Activated CD8-positive, alpha-beta memory T cell treated with anti-CD3 and anti-CD28 coated beads, Interleukin-2, amount 10 ng/mL, durations not matched to agents 7 days and 5 days (primary cell): ENCODE results near the gene ARSB. TPM values are rescaled to one million over a fixed set of nuclear protein-coding genes. Genes with fewer than 3 reads are reported as not detected.

Experiments used
- ATAC-seq: fragments of 150-1000 bp; cut with Tn5 transposase; one replicate; pipeline ENCODE4 v1.10.0; 2021; ENCODE audit warnings: moderate library complexity
- CTCF ChIA-PET: fragments of 350-600 bp; sonication (Branson Sonifier 250); formaldehyde crosslinking; loops from one replicate; lab custom pipeline; 2021; ENCODE audit warnings: antibody characterized with exemption; lab: Charles Lee
- DNase-seq: peaks from one replicate; pipeline ENCODE4 v3.0.0-alpha.2; 2020
- H3K27ac Mint-ChIP-seq: one replicate; pipeline ENCODE4 v1.8.0; 2021; ENCODE audit warnings: mild to moderate bottlenecking, mixed read lengths
- H3K27me3 Mint-ChIP-seq: one replicate; pipeline ENCODE4 v1.8.0; 2021; ENCODE audit warnings: mixed read lengths
- H3K36me3 Mint-ChIP-seq: one replicate; pipeline ENCODE4 v1.8.0; 2021; ENCODE audit warnings: mild to moderate bottlenecking, mixed read lengths
- H3K4me1 Mint-ChIP-seq: one replicate; pipeline ENCODE4 v1.8.0; 2021; ENCODE audit warnings: mixed read lengths
- H3K4me3 Mint-ChIP-seq: one replicate; pipeline ENCODE4 v1.8.0; 2021; ENCODE audit warnings: mild to moderate bottlenecking, moderate library complexity, mixed read lengths
- H3K9me3 Mint-ChIP-seq: one replicate; pipeline ENCODE4 v1.8.0; 2022; ENCODE audit warnings: low read depth, mixed read lengths
- total RNA-seq, 2 experiments: library from RNA; stranded (reverse); gene quantifications; one replicate each; pipeline ENCODE4 v1.2.3, GENCODE V29; 2021

Gene ARSB
- total RNA-seq, 2 experiments from 2014 or later: 12.3 to 13.0 TPM

GRCh38 chr5:78829811-78830527 lies 155.1 kb downstream of the ARSB start:
- Mint-ChIP-seq H3K9me3 (no peaks in the 10 kb centered on the region), H3K4me3 (no peak overlapping the region), H3K27me3 (no peaks in the 10 kb centered on the region), H3K36me3 (peaks cover 2% of the 10 kb centered on the region), H3K27ac (no peak overlapping the region), H3K4me1 (no peaks in the 10 kb centered on the region)
- DNase-seq (no peak), ATAC-seq (no peak)
- CTCF ChIA-PET: no interaction called here

GRCh38 chr5:78827725-78828124 lies 157.4 kb downstream of the ARSB start:
- Mint-ChIP-seq H3K27me3 (no peaks in the 10 kb centered on the region), H3K4me3 (no peak overlapping the region), H3K9me3 (no peaks in the 10 kb centered on the region), H3K4me1 (no peaks in the 10 kb centered on the region), H3K27ac (no peak overlapping the region), H3K36me3 (peaks cover 2% of the 10 kb centered on the region)
- no peak for DNase-seq
- CTCF ChIA-PET: no interaction called here
- no peak for ATAC-seq

- H3K4me1 Mint-ChIP-seq: no peaks in the 10 kb centered on the region
- CTCF ChIA-PET: no interaction called here
Measured at GRCh38 chr5:78824831-78825281, 160.3 kb downstream of the ARSB start.

GRCh38 chr5:78823196-78823595 lies 161.9 kb downstream of the ARSB start:
- DNase-seq (no peak), ATAC-seq (no peak)
- no peaks in the 10 kb centered on the region for H3K9me3 Mint-ChIP-seq
- H3K27ac Mint-ChIP-seq: no peak overlapping the region
- CTCF ChIA-PET: interaction anchor here (0.5 kb wide), 1 partner anchor 392 kb away, joined by 3 read pairs; no protein-coding TSS in a partner anchor
- H3K27me3 Mint-ChIP-seq: no peaks in the 10 kb centered on the region
- H3K36me3 Mint-ChIP-seq: peaks cover 2% of the 10 kb centered on the region
- no peaks in the 10 kb centered on the region for H3K4me1 Mint-ChIP-seq
- no peak overlapping the region for H3K4me3 Mint-ChIP-seq

More at GRCh38 chr5:78824831-78825281, 160.3 kb downstream of the ARSB start:
- no peak overlapping the region for H3K27ac Mint-ChIP-seq
- no peaks in the 10 kb centered on the region for H3K9me3 Mint-ChIP-seq
- ATAC-seq (no peak), DNase-seq (no peak)
- H3K4me3 Mint-ChIP-seq: no peak overlapping the region
- H3K36me3 Mint-ChIP-seq: peaks cover 2% of the 10 kb centered on the region
- H3K27me3 Mint-ChIP-seq: no peaks in the 10 kb centered on the region

- ATAC-seq (no peak), DNase-seq (no peak)
- Mint-ChIP-seq H3K36me3 (peaks cover 1% of the 10 kb centered on the region), H3K4me3 (no peak overlapping the region), H3K4me1 (no peaks in the 10 kb centered on the region), H3K27me3 (no peaks in the 10 kb centered on the region), H3K9me3 (no peaks in the 10 kb centered on the region), H3K27ac (no peak overlapping the region)
- CTCF ChIA-PET: no interaction called here
Measured at GRCh38 chr5:78821536-78822021, 163.5 kb downstream of the ARSB start.

GRCh38 chr5:78819707-78820106 lies 165.4 kb downstream of the ARSB start:
- H3K27ac Mint-ChIP-seq: no peak overlapping the region
- H3K4me1 Mint-ChIP-seq: no peaks in the 10 kb centered on the region
- CTCF ChIA-PET: interaction anchor here (0.9 kb wide), 1 partner anchor 32 kb away, joined by 3 read pairs; no protein-coding TSS in a partner anchor
- H3K9me3 Mint-ChIP-seq: no peaks in the 10 kb centered on the region
- ATAC-seq (no peak), DNase-seq (no peak)
- no peaks in the 10 kb centered on the region for H3K27me3 Mint-ChIP-seq
- peaks cover 1% of the 10 kb centered on the region for H3K36me3 Mint-ChIP-seq
- H3K4me3 Mint-ChIP-seq: no peak overlapping the region

GRCh38 chr5:78819166-78819565 lies 165.9 kb downstream of the ARSB start:
- ATAC-seq: no peak
- no peaks in the 10 kb centered on the region for H3K27me3 Mint-ChIP-seq
- DNase-seq: no peak
- no peaks in the 10 kb centered on the region for H3K9me3 Mint-ChIP-seq
- no peak overlapping the region for H3K4me3 Mint-ChIP-seq
- no peak overlapping the region for H3K27ac Mint-ChIP-seq
- H3K36me3 Mint-ChIP-seq: peaks cover 1% of the 10 kb centered on the region
- CTCF ChIA-PET: no interaction called here
- H3K4me1 Mint-ChIP-seq: no peaks in the 10 kb centered on the region

- no peak overlapping the region for H3K27ac Mint-ChIP-seq
- DNase-seq (no peak), ATAC-seq (no peak)
- H3K36me3 Mint-ChIP-seq: peaks cover 1% of the 10 kb centered on the region
- no peaks in the 10 kb centered on the region for H3K27me3 Mint-ChIP-seq
- CTCF ChIA-PET: interaction anchor here (0.6 kb wide), 1 partner anchor 9 kb away, joined by 3 read pairs; no protein-coding TSS in a partner anchor
- no peaks in the 10 kb centered on the region for H3K9me3 Mint-ChIP-seq
- no peaks in the 10 kb centered on the region for H3K4me1 Mint-ChIP-seq
- H3K4me3 Mint-ChIP-seq: no peak overlapping the region
Measured at GRCh38 chr5:78816143-78816765, 168.9 kb downstream of the ARSB start.

- Mint-ChIP-seq H3K4me1 (no peaks in the 10 kb centered on the region), H3K27ac (no peak overlapping the region), H3K27me3 (no peaks in the 10 kb centered on the region), H3K36me3 (no peaks in the 10 kb centered on the region), H3K9me3 (no peaks in the 10 kb centered on the region), H3K4me3 (no peak overlapping the region)
- no peak for DNase-seq
- CTCF ChIA-PET: no interaction called here
- no peak for ATAC-seq
Measured at GRCh38 chr5:78813906-78814530, 171.1 kb downstream of the ARSB start.

- Mint-ChIP-seq H3K9me3 (no peaks in the 10 kb centered on the region), H3K4me3 (no peak overlapping the region), H3K36me3 (no peaks in the 10 kb centered on the region), H3K27me3 (no peaks in the 10 kb centered on the region), H3K27ac (no peak overlapping the region), H3K4me1 (no peaks in the 10 kb centered on the region)
- CTCF ChIA-PET: no interaction called here
- ATAC-seq: no peak
- DNase-seq: no peak
Measured at GRCh38 chr5:78813286-78813685, 171.8 kb downstream of the ARSB start.

- Mint-ChIP-seq H3K4me1 (no peaks in the 10 kb centered on the region), H3K27ac (peak overlapping the region; percentile 25), H3K27me3 (no peaks in the 10 kb centered on the region), H3K4me3 (no peak overlapping the region), H3K9me3 (no peaks in the 10 kb centered on the region), H3K36me3 (no peaks in the 10 kb centered on the region)
- ATAC-seq: no peak
- CTCF ChIA-PET: no interaction called here
- no peak for DNase-seq
Measured at GRCh38 chr5:78811866-78812265, 173.2 kb downstream of the ARSB start.

- DNase-seq (no peak), ATAC-seq (no peak)
- no peaks in the 10 kb centered on the region for H3K27me3 Mint-ChIP-seq
- H3K9me3 Mint-ChIP-seq: no peaks in the 10 kb centered on the region
- H3K4me3 Mint-ChIP-seq: no peak overlapping the region
- H3K36me3 Mint-ChIP-seq: no peaks in the 10 kb centered on the region
- no peaks in the 10 kb centered on the region for H3K4me1 Mint-ChIP-seq
- no peak overlapping the region for H3K27ac Mint-ChIP-seq
- CTCF ChIA-PET: no interaction called here
Measured at GRCh38 chr5:78811121-78811817, 173.8 kb downstream of the ARSB start.
